ENCODE results near the gene CREBRF. TPM values are rescaled to one million over a fixed set of nuclear protein-coding genes. Genes with fewer than 3 reads are reported as not detected.

CREBRF gene
- total and polyA plus RNA-seq, 9 of the 15 experiments (the other 6 are each of a cell fraction or from before 2014, with no cell fraction given): 1.1 to 4.9 (median 2.9) TPM

DNA sequence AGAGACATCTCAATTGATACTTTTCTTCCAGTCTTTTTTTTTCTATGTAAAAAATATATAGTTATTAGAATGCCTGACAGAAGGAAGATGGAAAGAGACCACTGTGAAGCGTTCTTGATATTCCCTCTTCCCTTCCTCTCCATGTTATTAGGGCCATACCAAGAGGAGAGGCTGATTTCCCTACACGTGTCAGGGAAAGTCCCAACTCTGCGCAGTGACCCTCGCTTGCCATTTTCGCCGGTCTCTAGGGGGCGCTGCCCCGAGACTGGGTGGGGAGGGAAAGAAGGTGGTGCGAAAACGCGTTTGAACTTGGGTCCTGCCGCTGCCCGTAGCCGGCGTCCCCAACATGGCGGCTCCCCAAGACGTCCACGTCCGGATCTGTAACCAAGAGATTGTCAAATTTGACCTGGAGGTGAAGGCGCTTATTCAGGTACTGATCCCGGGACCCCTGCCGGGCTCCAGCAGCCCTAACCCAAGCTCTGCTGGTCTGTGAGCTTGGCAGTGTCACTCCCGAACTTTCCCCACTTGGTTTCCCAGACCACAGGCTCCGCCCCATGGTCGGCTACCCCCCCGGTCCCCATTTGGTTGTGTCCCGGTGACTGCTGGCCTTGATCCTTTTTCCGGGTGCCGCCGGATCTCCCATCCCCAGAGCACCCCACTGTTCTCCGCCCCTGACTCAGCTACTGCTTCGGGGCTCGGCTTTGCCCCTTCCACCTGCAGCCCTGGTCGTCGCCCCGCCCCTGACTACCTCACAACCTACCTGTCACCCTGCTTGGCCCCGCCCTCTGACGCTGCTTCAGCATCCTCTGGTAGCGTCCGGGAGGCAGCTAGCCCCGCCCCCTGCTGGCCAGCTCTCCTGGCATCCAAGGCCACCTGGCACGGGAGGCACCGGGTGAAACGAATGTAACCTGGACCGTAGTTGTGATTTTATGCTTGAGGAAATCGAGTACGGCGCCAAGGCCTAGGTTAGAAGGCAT, 88.3 kb downstream of the CREBRF start, which contains the start of gene BNIP1 (continued):
- peak; percentile 78; the same call in 1 of the 2 replicates for TF ChIP-seq RNF2 (IDR thresholded peaks at IDR 0.05)
- TF ChIP-seq RB1 (IDR thresholded peaks at IDR 0.05; ENCODE audit: low read depth): peak; percentile 96
- TF ChIP-seq MEIS2 (IDR thresholded peaks at IDR 0.05; ENCODE audit: partially characterized antibody): no peak
- TF ChIP-seq GATAD2A (IDR thresholded peaks at IDR 0.05): peak; percentile 59; the same call in 1 of the 2 replicates
- TF ChIP-seq CSDE1 (IDR thresholded peaks at IDR 0.05): no peak; a peak in 1 of 4 replicates
- TF ChIP-seq HNRNPL (IDR thresholded peaks at IDR 0.05; ENCODE audit: low read depth, low read length): no peak
- no peak for TF ChIP-seq IRF2 (CRISPR knock-in tag; IDR thresholded peaks at IDR 0.05)
- TF ChIP-seq OTX1 (CRISPR knock-in tag; IDR thresholded peaks at IDR 0.05): no peak
- peak; percentile 63 for TF ChIP-seq RFX1 (IDR thresholded peaks at IDR 0.05)
- TF ChIP-seq, protein P1, sequence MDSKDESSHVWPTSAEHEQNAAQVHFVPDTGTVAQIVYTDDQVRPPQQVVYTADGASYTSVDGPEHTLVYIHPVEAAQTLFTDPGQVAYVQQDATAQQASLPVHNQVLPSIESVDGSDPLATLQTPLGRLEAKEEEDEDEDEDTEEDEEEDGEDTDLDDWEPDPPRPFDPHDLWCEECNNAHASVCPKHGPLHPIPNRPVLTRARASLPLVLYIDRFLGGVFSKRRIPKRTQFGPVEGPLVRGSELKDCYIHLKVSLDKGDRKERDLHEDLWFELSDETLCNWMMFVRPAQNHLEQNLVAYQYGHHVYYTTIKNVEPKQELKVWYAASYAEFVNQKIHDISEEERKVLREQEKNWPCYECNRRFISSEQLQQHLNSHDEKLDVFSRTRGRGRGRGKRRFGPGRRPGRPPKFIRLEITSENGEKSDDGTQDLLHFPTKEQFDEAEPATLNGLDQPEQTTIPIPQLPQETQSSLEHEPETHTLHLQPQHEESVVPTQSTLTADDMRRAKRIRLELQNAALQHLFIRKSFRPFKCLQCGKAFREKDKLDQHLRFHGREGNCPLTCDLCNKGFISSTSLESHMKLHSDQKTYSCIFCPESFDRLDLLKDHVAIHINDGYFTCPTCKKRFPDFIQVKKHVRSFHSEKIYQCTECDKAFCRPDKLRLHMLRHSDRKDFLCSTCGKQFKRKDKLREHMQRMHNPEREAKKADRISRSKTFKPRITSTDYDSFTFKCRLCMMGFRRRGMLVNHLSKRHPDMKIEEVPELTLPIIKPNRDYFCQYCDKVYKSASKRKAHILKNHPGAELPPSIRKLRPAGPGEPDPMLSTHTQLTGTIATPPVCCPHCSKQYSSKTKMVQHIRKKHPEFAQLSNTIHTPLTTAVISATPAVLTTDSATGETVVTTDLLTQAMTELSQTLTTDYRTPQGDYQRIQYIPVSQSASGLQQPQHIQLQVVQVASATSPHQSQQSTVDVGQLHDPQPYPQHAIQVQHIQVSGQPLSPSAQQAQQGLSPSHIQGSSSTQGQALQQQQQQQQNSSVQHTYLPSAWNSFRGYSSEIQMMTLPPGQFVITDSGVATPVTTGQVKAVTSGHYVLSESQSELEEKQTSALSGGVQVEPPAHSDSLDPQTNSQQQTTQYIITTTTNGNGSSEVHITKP (IDR thresholded peaks at IDR 0.05; ENCODE audit: partially characterized antibody): peak; percentile 96
- TF ChIP-seq PPARD (CRISPR knock-in tag; IDR thresholded peaks at IDR 0.05): no peak
- 0 out of 2 replicates have a peak, but pooled peaks have one; percentile 29 for TF ChIP-seq ZFP91 (CRISPR knock-in tag; IDR thresholded peaks at IDR 0.05)
- peak; percentile 80 for TF ChIP-seq CXXC5 (CRISPR knock-in tag; IDR thresholded peaks at IDR 0.05)
- no peak for TF ChIP-seq PATZ1 (CRISPR knock-in tag; IDR thresholded peaks at IDR 0.05; ENCODE audit: borderline replicate concordance)
- no peak for TF ChIP-seq SLC30A9 (CRISPR knock-in tag; IDR thresholded peaks at IDR 0.05)
- TF ChIP-seq ELK1 (CRISPR knock-in tag; IDR thresholded peaks at IDR 0.05): no peak
- peak; percentile 43 for TF ChIP-seq RBM39 (optimal IDR thresholded peaks at IDR 0.05; ENCODE audit: low read depth, low read length)
- TF ChIP-seq ETV5 (CRISPR knock-in tag; IDR thresholded peaks at IDR 0.05; ENCODE audit: low read depth): peak; percentile 83; the same call in 1 of the 2 replicates
- no peak for TF ChIP-seq ZKSCAN3 (CRISPR knock-in tag; IDR thresholded peaks at IDR 0.05)
- TF ChIP-seq SETDB1 (IDR thresholded peaks at IDR 0.05; ENCODE audit: low read length): no peak
- TF ChIP-seq ZNF77 (CRISPR knock-in tag; IDR thresholded peaks at IDR 0.05): no peak
